ACC112 (cell line): ENCODE data around the gene BMI1.

Experiments used
- H2AFZ ChIP-seq: fragments of 200-600 bp; sonication (generic); one replicate; pipeline ENCODE4 v1.6.0; 2017; ENCODE audit warnings: antibody characterized with exemption, low read length; ENCODE audit not compliant: unreplicated experiment
- H3K27ac ChIP-seq: fragments of 200-600 bp; sonication (generic); 2 replicates; pipeline ENCODE4 v1.5.1; 2014; ENCODE audit warnings: low read depth, mild to moderate bottlenecking, antibody characterized with exemption, low read length, moderate library complexity
- H3K27me3 ChIP-seq: fragments of 200-600 bp; sonication (generic); 2 replicates; pipeline ENCODE4 v1.6.1; 2014; ENCODE audit warnings: mild to moderate bottlenecking, antibody characterized with exemption, low read length, moderate library complexity, mixed read lengths; ENCODE audit not compliant: insufficient read depth
- H3K36me3 ChIP-seq: fragments of 200-600 bp; sonication (generic); 2 replicates; pipeline ENCODE4 v1.6.1; 2016; ENCODE audit warnings: mild to moderate bottlenecking, antibody characterized with exemption, low read length, moderate library complexity, mixed read lengths; ENCODE audit not compliant: insufficient read depth
- H3K4me1 ChIP-seq: fragments of 200-600 bp; sonication (generic); one replicate; pipeline ENCODE4 v1.6.1; 2016; ENCODE audit warnings: low read length, mixed read lengths; ENCODE audit not compliant: insufficient read depth, unreplicated experiment, control insufficient read depth
- H3K4me3 ChIP-seq: fragments of 200-600 bp; sonication (generic); 2 replicates; pipeline ENCODE4 v1.5.1; 2014; ENCODE audit warnings: mild to moderate bottlenecking, low read depth, low read length
- H3K79me2 ChIP-seq: fragments of 200-600 bp; sonication (generic); one replicate; pipeline ENCODE4 v1.6.0; 2016; ENCODE audit warnings: low read length; ENCODE audit not compliant: control insufficient read depth, unreplicated experiment, insufficient read depth

BMI1 gene

GRCh38 chr10:22368981-22369380 is 48.1 kb downstream of the BMI1 start:
- Histone ChIP-seq H3K4me3 (no peak overlapping the region), H3K4me1 (no peaks in the 10 kb centered on the region), H3K27me3 (0 out of 2 replicates have a peak, but pooled peaks cover 3% of the 10 kb centered on the region), H2AFZ (no peak overlapping the region), H3K36me3 (no peaks in the 10 kb centered on the region), H3K27ac (no peak overlapping the region), H3K79me2 (no peaks in the 10 kb centered on the region)

- Histone ChIP-seq H3K27me3 (0 out of 2 replicates have a peak, but pooled peaks cover 3% of the 10 kb centered on the region), H3K4me1 (no peaks in the 10 kb centered on the region), H2AFZ (no peak overlapping the region)
These were observed 48.7 kb downstream of the BMI1 start for GRCh38 chr10:22369434-22370072.

DNA sequence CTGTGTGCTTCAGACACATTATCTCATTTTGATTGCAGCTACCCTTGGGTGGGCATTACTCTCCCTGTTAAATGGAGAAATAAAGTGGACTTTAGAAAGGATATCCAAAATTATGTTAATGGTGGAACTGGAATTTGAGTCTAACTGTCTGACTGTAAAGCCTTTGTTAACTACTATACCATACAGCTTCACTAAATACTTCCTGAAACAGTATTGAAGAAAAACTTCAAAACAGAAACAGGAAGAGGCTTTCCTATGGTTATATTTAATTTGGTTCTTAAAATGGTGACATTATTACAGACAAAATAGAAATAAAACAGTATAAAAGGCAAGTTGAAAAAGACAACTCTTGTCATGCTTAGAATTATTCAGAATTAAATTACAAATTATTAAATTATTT is 49.4 kb downstream of the BMI1 start:
- Histone ChIP-seq H3K27me3 (0 out of 2 replicates have a peak, but pooled peaks cover 3% of the 10 kb centered on the region), H2AFZ (no peak overlapping the region), H3K27ac (no peak overlapping the region), H3K4me1 (no peaks in the 10 kb centered on the region), H3K4me3 (no peak overlapping the region), H3K79me2 (no peaks in the 10 kb centered on the region), H3K36me3 (no peaks in the 10 kb centered on the region)

More at GRCh38 chr10:22369434-22370072, 48.7 kb downstream of the BMI1 start:
- no peak overlapping the region for H3K27ac ChIP-seq
- H3K4me3 ChIP-seq = no peak overlapping the region
- H3K79me2 ChIP-seq = no peaks in the 10 kb centered on the region
- H3K36me3 ChIP-seq = no peaks in the 10 kb centered on the region

DNA sequence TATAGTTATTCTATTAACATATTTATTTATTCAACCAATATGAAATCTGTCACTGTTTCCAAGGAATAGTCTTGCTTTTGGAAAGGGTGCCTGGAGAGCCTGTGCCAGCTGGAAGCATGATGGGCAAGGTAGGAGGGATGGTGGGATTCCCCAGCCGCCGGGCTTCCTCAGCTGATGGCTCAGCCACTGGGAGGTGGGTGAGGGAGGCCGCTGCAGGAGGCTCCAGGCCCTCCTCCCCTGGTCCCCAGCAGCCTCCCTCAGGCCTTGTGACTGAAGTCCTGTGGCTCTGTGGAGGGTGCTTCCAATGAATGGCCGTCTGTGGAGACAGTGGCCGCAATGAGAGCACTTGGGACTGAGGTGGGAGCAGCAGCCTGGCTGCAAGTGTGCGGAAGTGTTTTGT is 51.4 kb downstream of the BMI1 start:
- H3K27me3 ChIP-seq = 0 out of 2 replicates have a peak, but pooled peaks cover 3% of the 10 kb centered on the region
- no peak overlapping the region for H3K27ac ChIP-seq
- no peak overlapping the region for H2AFZ ChIP-seq

DNA sequence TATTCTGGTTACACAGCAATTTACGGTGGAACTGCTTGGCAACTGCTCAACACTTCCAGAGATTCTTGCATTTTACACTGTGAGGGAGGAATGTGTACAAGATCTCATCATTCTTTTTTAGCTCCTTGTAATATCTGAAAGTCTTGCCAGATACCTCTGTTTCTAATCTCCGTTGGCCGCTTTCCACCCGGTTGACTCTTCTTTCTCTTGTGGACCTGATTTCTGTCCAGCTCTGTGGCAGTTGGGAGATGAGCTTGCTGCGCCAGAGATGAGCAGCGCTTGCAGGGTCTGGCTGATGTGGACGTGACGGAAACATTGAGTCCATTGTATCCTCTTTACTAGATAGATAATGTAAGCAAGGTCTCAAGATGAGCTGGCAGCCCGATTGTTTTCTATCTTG is 52.0 kb downstream of the BMI1 start:
- Histone ChIP-seq H3K4me1 (no peaks in the 10 kb centered on the region), H3K4me3 (no peak overlapping the region), H3K27ac (no peak overlapping the region), H3K79me2 (no peaks in the 10 kb centered on the region), H3K36me3 (no peaks in the 10 kb centered on the region), H2AFZ (peak overlapping the region; percentile 32), H3K27me3 (0 out of 2 replicates have a peak, but pooled peaks cover 3% of the 10 kb centered on the region)

More for the DNA sequence above, 51.4 kb downstream of the BMI1 start:
- H3K36me3 ChIP-seq = no peaks in the 10 kb centered on the region
- H3K79me2 ChIP-seq = no peaks in the 10 kb centered on the region
- no peaks in the 10 kb centered on the region for H3K4me1 ChIP-seq
- H3K4me3 ChIP-seq = no peak overlapping the region

GRCh38 chr10:22374489-22375126 is 53.7 kb downstream of the BMI1 start:
- Histone ChIP-seq H3K27me3 (0 out of 2 replicates have a peak, but pooled peaks cover 3% of the 10 kb centered on the region), H2AFZ (no peak overlapping the region), H3K4me3 (no peak overlapping the region)

GRCh38 chr10:22379059-22379458 is 58.2 kb downstream of the BMI1 start:
- H3K4me1 ChIP-seq = no peaks in the 10 kb centered on the region
- H3K79me2 ChIP-seq = no peaks in the 10 kb centered on the region
- H2AFZ ChIP-seq = no peak overlapping the region
- H3K27me3 ChIP-seq = no peaks in the 10 kb centered on the region
- no peaks in the 10 kb centered on the region for H3K36me3 ChIP-seq
- no peak overlapping the region for H3K27ac ChIP-seq
- no peak overlapping the region for H3K4me3 ChIP-seq

More at GRCh38 chr10:22374489-22375126, 53.7 kb downstream of the BMI1 start:
- H3K79me2 ChIP-seq = no peaks in the 10 kb centered on the region
- H3K36me3 ChIP-seq = no peaks in the 10 kb centered on the region
- H3K27ac ChIP-seq = no peak overlapping the region
- H3K4me1 ChIP-seq = no peaks in the 10 kb centered on the region
